Measurements from ENCODE around the gene NRXN3. TPM values are rescaled to one million over a fixed set of nuclear protein-coding genes. Genes with fewer than 3 reads are reported as not detected.

Gene NRXN3
- total and polyA plus RNA-seq, 2 of the 13 experiments (the other 11 are each of a cell fraction or from before 2014, with no cell fraction given): 0.03 TPM; not detected in 1

- TF ChIP-seq ZNF318 (CRISPR knock-in tag; IDR thresholded peaks at IDR 0.05) (no peak), NFATC3 (CRISPR knock-in tag; IDR thresholded peaks at IDR 0.05) (no peak), HNF1A (IDR thresholded peaks at IDR 0.05; ENCODE audit: low read depth) (no peak), HNF1A (CRISPR knock-in tag; IDR thresholded peaks at IDR 0.05; ENCODE audit: borderline replicate concordance) (no peak)
Measured at GRCh38 chr14:79641371-79641770, 1471.2 kb downstream of the NRXN3 start (continued).

All from HepG2 (cell line).